Ramos (cell line): ENCODE measurements around the gene MLYCD.

Source experiments
- in situ Hi-C: fragments of 300-500 bp; cut with MboI; formaldehyde crosslinking; loops from one replicate; pipeline ENCODE4 v1.14.3; 2022; ENCODE audit warnings: low sequenced_read_pairs; ENCODE audit not compliant: unreplicated experiment

The MLYCD gene

DNA sequence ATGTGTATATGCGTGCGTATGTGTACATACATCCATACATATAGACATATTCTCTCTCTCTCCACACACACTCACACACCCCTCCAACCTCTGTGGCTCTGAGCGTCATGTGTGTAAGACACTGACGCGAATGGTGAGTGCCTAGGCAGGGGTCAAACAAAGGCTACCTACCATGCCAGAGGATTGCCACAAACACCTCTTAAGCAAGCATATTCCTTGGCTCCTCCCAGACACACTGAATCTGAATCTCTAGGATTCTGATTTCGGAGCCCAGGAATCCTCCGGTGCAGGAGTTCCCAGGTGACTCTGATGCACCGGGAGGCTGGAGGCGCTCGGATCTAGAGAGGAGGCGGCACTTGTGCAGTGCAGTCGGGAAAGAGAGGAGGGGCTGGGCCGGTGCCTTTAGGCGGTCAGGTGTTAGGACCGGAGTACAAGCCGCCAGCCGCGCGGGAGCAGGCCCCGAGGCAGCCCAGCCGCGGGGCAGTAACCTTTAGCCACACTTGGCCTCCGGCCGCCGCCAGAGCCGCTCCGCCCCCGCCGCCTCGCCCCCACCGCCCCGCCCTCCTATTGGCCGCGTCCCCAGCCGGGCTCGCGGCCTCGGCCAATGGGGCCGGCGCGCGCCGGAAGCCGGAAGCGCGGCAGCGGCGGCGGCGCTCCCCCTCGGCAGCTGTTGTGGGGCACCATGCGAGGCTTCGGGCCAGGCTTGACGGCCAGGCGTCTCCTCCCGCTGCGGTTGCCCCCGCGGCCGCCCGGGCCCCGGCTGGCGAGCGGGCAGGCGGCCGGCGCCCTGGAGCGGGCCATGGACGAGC, at the start of gene MLYCD:
TSS of gene MLYCD (plus strand) at position 653 of the 809 bp plus-strand sequence. CDS start at position 683, 30 bp downstream.
- in situ Hi-C loops: no loop called here

GRCh38 chr16:83849421-83849820, 49.5 kb upstream of the MLYCD start:
- in situ Hi-C loops: no loop called here

DNA sequence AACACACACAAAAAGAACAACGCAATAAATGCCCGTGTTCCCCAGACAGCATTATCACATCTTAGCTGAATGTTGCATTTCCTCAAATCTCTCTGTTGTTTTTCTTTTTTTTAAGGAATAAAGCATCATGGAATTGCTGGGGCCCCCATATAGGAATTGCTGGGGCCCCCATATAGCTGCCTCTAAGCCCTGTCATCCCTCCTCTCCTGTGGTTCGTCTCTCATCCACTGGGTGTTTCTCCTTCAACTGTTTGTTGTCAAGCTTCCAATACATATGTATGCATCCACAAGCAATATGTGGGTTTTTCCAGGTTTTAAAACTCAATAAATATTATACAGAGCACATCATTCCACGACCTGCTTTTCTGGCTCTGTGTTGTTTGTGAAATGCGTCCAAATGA, 48.0 kb upstream of the MLYCD start:
- in situ Hi-C loops: no loop called here

DNA sequence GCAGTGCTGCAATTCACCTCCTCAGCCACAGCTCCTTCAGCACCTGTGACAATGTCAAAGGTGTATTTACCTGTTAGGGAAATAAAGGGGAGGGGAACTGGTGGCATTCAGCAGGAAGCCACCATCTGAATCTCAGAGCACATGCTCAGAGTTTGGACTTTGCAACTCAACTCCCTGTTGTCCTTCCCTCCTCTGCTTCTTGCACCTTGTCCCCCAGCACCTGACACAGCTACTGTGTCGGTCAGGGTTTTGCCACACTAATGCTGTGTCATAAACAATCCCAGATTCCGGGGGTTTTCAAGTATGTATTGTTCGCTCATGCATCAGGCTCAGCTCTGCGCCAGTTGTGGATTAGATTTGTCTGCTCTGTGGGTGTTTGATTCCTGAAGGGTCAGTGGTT, 47.4 kb upstream of the MLYCD start:
- in situ Hi-C loops: no loop called here

- in situ Hi-C loops: no loop called here
Observed at GRCh38 chr16:83852774-83853173, 46.1 kb upstream of the MLYCD start.

DNA sequence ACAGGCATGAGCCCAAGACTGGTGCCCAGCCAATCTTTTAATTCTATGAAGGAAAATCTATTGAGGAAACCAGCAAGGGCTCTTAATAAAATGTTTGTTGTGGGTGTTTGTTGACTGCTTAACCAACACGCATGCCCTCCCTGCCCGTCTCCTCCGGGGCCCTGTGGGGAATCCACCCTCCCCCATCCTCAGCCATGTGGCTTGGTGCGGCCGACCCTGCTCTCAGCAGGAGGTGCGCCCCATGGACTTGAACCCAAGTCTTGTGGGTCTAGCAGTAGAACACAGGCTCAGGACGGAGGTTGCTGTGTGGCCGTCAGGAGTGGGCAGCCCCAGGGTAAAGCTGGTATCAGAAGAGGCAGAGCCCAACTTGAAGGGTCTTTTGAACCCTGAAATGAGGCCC, 45.1 kb upstream of the MLYCD start:
- in situ Hi-C loops: no loop called here

GRCh38 chr16:83854420-83854819, 44.5 kb upstream of the MLYCD start:
- in situ Hi-C loops: no loop called here

DNA sequence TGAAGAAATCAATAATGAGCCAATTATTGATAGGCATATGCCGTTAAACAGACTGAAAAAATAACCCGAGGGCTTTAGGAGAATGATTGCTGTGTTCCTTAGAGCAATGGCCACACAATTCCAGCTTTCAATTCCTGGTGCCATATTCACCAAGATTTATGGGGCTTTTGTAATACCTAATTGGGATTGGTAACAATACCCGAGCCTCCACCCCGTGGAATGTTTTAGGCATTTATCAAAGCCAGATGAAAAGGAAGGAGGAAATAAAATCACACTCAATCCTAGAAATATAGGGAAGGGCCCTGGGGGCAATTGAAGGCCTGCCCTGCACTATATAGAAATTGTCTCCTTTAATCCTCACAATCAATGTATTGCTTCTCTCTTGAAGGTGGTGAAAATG, 42.1 kb upstream of the MLYCD start:
- in situ Hi-C loops: no loop called here

GRCh38 chr16:83859265-83859664, 39.6 kb upstream of the MLYCD start:
- in situ Hi-C loops: no loop called here

- in situ Hi-C loops: no loop called here
Observed at GRCh38 chr16:83862661-83863060, 36.3 kb upstream of the MLYCD start.

GRCh38 chr16:83863682-83864081, 35.2 kb upstream of the MLYCD start:
- in situ Hi-C loops: no loop called here

DNA sequence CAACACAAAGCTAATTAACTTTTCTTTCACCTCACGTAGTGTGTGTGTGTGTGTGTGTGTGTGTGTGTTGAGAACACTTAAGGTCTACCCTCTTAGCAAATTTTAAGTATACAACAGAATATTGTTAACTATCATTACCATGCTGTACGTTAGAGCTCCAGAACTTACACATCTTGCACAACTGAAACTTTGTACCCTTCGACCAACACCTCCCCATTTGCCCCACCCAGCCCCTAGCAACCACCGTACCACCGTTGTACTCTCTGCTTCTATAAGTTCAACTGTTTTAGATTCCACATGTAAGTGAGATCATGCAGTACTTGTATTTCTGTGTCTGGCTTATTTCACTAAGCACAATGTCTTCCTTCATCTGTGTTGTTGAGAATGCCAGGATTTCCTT, 28.1 kb upstream of the MLYCD start:
- in situ Hi-C loops: no loop called here

- in situ Hi-C loops: no loop called here
Observed at GRCh38 chr16:83878838-83879237, 20.1 kb upstream of the MLYCD start.

DNA sequence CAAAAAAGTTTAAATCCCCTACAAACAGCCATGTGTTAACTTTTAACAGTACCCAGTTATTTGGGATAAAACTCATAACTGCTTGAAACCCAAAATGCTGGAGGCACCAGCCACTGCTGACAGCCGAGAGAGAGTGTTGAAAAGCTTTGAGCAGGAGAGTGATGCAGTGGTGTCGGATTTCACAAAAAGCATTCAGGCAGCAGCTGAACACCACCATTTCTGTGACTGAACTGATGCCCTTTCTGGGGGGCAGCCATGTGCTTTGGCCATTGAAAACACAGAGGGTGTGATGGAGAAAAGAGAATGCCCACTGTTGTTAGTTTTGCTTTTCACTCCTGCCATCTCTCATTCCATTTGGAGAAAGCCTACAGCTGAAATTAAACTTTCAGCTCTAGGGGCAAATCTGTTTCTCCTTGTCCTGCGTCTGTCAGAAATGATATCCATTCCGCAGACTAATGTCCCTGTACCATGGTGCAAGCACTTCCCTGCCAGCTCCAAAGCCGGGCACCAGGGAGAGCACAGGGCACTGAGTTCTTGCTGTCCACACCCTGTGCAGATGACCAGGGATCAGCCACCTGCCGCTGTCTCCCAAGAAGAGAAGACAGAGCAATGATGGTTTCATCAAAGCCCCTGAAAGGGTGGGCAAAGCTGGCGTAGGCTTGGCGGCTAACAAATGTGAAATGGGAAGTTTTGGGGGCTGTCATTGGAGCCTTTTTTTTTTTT, 16.6 kb upstream of the MLYCD start:
- in situ Hi-C loops: no loop called here

GRCh38 chr16:83886199-83886971, 12.5 kb upstream of the MLYCD start:
- in situ Hi-C loops: no loop called here

GRCh38 chr16:83887080-83887479, 11.8 kb upstream of the MLYCD start:
- in situ Hi-C loops: no loop called here

DNA sequence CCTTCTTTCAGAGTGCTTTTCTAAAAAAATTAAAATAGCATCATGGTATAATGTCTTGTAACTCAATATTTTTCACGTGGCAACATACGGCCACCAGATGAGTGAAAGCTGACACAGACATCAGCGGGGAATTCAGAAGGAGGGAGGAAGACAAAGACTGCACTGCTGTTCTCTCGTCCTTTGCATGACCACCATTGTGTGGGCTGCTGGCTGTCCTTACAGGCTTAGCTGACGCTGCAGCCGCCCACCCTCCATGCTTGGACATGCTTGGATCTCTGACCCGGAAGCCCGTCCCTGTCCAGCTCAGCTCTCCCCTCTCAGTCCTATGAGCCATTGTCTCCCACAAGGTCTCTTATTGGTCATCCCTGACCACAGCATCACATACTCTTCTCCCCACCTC, 11.4 kb upstream of the MLYCD start:
- in situ Hi-C loops: no loop called here

GRCh38 chr16:83888672-83889044, 10.3 kb upstream of the MLYCD start:
- in situ Hi-C loops: no loop called here

DNA sequence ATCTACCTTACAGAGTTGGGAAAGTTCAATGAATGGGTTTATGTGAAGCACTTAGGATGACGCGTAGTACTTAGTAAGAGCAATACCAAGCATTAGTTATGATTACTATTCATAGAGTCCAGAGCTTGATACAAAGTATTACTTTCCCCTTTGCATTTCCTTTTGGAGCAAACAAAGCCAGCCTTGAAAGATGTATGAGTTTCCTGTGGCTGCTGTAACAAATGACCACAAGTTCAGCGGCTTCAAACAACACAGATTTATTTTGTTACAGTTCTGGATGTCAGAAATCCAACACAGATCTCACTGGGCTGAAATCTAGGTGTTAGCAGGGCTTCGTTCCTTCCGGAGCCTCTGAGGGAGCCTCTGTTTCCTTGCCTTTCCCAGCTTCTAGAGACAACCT, 8.6 kb upstream of the MLYCD start:
- in situ Hi-C loops: no loop called here

DNA sequence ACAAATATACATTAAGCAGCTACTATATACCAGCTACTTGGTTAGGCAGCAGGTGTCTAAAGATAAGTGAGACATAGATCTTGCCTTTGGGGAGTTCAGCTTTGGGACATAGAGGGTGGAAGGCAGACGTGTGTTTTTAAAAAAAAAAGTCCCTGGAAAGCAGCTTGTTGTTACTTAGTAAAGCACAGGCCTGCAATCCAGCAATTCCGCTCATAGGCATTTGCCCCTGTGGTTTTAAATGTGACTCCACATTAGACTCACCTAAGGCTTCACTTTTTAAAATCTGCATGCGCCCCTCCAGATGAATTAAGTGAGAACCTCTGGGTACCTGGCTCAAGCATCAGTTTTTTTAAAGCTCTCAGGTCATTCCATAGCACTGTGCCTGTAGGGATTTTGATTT, 7.2 kb upstream of the MLYCD start:
- in situ Hi-C loops: no loop called here

DNA sequence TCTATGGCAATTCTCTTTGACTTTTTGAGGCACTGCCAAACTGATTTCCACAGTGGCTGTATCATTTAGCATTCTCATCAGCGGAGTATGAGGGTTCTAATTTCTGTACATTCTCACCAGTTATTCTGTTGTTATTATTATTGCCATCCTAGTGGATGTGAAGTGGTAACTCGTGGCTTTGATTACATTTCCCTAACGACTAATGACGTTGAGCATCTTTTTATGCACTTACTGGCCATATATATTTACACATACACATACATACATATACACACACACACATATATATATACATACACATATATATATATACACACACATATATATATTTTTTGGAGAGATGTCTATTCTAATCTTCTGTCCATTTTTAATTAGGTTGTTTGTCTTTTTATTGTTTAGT, 3.7 kb upstream of the MLYCD start:
- in situ Hi-C loops: no loop called here
